HEK293 (cell line): ENCODE data around the gene NAPA.
"Not testable (repeated sequence)": the region's sequence is repeated elsewhere in the genome, so short reads cannot be mapped to it uniquely, and the experiment has no call there.

Experiments used
- OSR2 ChIP-seq: fragments of 450-650 bp; formaldehyde crosslinking; IDR thresholded peaks from 2 replicates; pipeline ENCODE4 v1.5.1; 2016; ENCODE audit warnings: missing biosample characterization, missing genetic modification characterization
- ZFP37 ChIP-seq: fragments of 450-650 bp; formaldehyde crosslinking; IDR thresholded peaks from 2 replicates; pipeline ENCODE4 v1.5.1; 2016; ENCODE audit warnings: missing biosample characterization, missing genetic modification characterization
- ZNF16 ChIP-seq: fragments of 450-650 bp; formaldehyde crosslinking; IDR thresholded peaks from 2 replicates; pipeline ENCODE4 v1.5.1; 2016; ENCODE audit warnings: low read depth, missing biosample characterization, missing genetic modification characterization
- ZNF184 ChIP-seq: fragments of 450-650 bp; IDR thresholded peaks from 2 replicates; pipeline ENCODE4 v1.5.1; 2018; ENCODE audit warnings: missing biosample characterization, mild to moderate bottlenecking, missing genetic modification characterization
- ZNF223 ChIP-seq: fragments of 450-650 bp; formaldehyde crosslinking; IDR thresholded peaks from 2 replicates; pipeline ENCODE4 v1.5.1; 2016; ENCODE audit warnings: missing biosample characterization, missing genetic modification characterization
- ZNF501 ChIP-seq: fragments of 450-650 bp; formaldehyde crosslinking; IDR thresholded peaks from 2 replicates; pipeline ENCODE4 v1.5.1; 2016; ENCODE audit warnings: missing biosample characterization, missing genetic modification characterization
- ZNF623 ChIP-seq: fragments of 450-650 bp; formaldehyde crosslinking; IDR thresholded peaks from 2 replicates; pipeline ENCODE4 v1.5.1; 2016; ENCODE audit warnings: missing biosample characterization, missing genetic modification characterization
- TF ChIP-seq, protein P1 (sequence below): fragments of 450-650 bp; formaldehyde crosslinking; IDR thresholded peaks from 2 replicates; pipeline ENCODE4 v1.5.1; 2016; ENCODE audit warnings: missing biosample characterization, missing genetic modification characterization
- TF ChIP-seq, protein P2 (sequence below): fragments of 450-650 bp; formaldehyde crosslinking; IDR thresholded peaks from 2 replicates; pipeline ENCODE4 v1.5.1; 2016; ENCODE audit warnings: missing biosample characterization, missing genetic modification characterization

GRCh38 chr19:47486220-47486619 lies 28.6 kb downstream of the NAPA start:
- TF ChIP-seq, protein P1, sequence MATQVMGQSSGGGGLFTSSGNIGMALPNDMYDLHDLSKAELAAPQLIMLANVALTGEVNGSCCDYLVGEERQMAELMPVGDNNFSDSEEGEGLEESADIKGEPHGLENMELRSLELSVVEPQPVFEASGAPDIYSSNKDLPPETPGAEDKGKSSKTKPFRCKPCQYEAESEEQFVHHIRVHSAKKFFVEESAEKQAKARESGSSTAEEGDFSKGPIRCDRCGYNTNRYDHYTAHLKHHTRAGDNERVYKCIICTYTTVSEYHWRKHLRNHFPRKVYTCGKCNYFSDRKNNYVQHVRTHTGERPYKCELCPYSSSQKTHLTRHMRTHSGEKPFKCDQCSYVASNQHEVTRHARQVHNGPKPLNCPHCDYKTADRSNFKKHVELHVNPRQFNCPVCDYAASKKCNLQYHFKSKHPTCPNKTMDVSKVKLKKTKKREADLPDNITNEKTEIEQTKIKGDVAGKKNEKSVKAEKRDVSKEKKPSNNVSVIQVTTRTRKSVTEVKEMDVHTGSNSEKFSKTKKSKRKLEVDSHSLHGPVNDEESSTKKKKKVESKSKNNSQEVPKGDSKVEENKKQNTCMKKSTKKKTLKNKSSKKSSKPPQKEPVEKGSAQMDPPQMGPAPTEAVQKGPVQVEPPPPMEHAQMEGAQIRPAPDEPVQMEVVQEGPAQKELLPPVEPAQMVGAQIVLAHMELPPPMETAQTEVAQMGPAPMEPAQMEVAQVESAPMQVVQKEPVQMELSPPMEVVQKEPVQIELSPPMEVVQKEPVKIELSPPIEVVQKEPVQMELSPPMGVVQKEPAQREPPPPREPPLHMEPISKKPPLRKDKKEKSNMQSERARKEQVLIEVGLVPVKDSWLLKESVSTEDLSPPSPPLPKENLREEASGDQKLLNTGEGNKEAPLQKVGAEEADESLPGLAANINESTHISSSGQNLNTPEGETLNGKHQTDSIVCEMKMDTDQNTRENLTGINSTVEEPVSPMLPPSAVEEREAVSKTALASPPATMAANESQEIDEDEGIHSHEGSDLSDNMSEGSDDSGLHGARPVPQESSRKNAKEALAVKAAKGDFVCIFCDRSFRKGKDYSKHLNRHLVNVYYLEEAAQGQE = not testable (repeated sequence)
- not testable (repeated sequence) for TF ChIP-seq ZNF223 (tag by site-specific recombination); ZNF184 (tag by site-specific recombination); ZNF16 (tag by site-specific recombination); ZNF501; OSR2 (tag by site-specific recombination); ZNF623 (tag by site-specific recombination); ZFP37 (tag by site-specific recombination)
- TF ChIP-seq, protein P2, sequence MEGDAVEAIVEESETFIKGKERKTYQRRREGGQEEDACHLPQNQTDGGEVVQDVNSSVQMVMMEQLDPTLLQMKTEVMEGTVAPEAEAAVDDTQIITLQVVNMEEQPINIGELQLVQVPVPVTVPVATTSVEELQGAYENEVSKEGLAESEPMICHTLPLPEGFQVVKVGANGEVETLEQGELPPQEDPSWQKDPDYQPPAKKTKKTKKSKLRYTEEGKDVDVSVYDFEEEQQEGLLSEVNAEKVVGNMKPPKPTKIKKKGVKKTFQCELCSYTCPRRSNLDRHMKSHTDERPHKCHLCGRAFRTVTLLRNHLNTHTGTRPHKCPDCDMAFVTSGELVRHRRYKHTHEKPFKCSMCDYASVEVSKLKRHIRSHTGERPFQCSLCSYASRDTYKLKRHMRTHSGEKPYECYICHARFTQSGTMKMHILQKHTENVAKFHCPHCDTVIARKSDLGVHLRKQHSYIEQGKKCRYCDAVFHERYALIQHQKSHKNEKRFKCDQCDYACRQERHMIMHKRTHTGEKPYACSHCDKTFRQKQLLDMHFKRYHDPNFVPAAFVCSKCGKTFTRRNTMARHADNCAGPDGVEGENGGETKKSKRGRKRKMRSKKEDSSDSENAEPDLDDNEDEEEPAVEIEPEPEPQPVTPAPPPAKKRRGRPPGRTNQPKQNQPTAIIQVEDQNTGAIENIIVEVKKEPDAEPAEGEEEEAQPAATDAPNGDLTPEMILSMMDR (tag by site-specific recombination) = not testable (repeated sequence)
